WTC11 (cell line): ENCODE results near the gene SPACA5.

ENCODE experiments used
- ATF1 ChIP-seq: sonication (generic); formaldehyde crosslinking; IDR thresholded peaks from 2 replicates; pipeline ENCODE4 v1.8.1; 2023; ENCODE audit warnings: mild to moderate bottlenecking, moderate library complexity, missing genetic modification reagents
- CTCF ChIP-seq: fragments of 200-600 bp; IDR thresholded peaks from 2 replicates; pipeline ENCODE4 v1.8.0; 2022; ENCODE audit warnings: antibody characterized with exemption
- FOXP1 ChIP-seq: sonication (generic); formaldehyde crosslinking; IDR thresholded peaks from 2 replicates; pipeline ENCODE4 v1.8.0; 2022; ENCODE audit warnings: missing genetic modification reagents, mild to moderate bottlenecking, moderate library complexity, borderline replicate concordance
- KAT7 ChIP-seq: sonication (generic); formaldehyde crosslinking; IDR thresholded peaks from 2 replicates; pipeline ENCODE4 v1.8.1; 2023; ENCODE audit warnings: missing genetic modification reagents, mild to moderate bottlenecking, borderline replicate concordance
- MAX ChIP-seq: sonication (generic); formaldehyde crosslinking; IDR thresholded peaks from 2 replicates; pipeline ENCODE4 v1.8.0; 2022; ENCODE audit warnings: mild to moderate bottlenecking, missing genetic modification reagents
- NFE2L1 ChIP-seq: sonication (generic); formaldehyde crosslinking; IDR thresholded peaks from 2 replicates; pipeline ENCODE4 v1.8.1; 2023; ENCODE audit warnings: missing genetic modification reagents
- TEAD1 ChIP-seq: sonication (generic); formaldehyde crosslinking; IDR thresholded peaks from 2 replicates; pipeline ENCODE4 v1.8.0; 2022; ENCODE audit warnings: mild to moderate bottlenecking, missing genetic modification reagents
- ZNF121 ChIP-seq: sonication (generic); formaldehyde crosslinking; IDR thresholded peaks from 2 replicates; pipeline ENCODE4 v1.8.0; 2023; ENCODE audit warnings: missing genetic modification reagents
- ZNF263 ChIP-seq: sonication (generic); formaldehyde crosslinking; IDR thresholded peaks from 2 replicates; pipeline ENCODE4 v1.8.1; 2022; ENCODE audit warnings: low read depth, mild to moderate bottlenecking, moderate library complexity, missing genetic modification reagents
- ZNF423 ChIP-seq: fragments of 250-450 bp; sonication (Bioruptor Pico); IDR thresholded peaks from 2 replicates; pipeline ENCODE4 v2.1.2; 2022; ENCODE audit warnings: mild to moderate bottlenecking, moderate library complexity
- TF ChIP-seq, protein P1 (sequence below): sonication (generic); formaldehyde crosslinking; IDR thresholded peaks from 2 replicates; pipeline ENCODE4 v1.8.1; 2022; ENCODE audit warnings: missing genetic modification reagents, borderline replicate concordance

DNA sequence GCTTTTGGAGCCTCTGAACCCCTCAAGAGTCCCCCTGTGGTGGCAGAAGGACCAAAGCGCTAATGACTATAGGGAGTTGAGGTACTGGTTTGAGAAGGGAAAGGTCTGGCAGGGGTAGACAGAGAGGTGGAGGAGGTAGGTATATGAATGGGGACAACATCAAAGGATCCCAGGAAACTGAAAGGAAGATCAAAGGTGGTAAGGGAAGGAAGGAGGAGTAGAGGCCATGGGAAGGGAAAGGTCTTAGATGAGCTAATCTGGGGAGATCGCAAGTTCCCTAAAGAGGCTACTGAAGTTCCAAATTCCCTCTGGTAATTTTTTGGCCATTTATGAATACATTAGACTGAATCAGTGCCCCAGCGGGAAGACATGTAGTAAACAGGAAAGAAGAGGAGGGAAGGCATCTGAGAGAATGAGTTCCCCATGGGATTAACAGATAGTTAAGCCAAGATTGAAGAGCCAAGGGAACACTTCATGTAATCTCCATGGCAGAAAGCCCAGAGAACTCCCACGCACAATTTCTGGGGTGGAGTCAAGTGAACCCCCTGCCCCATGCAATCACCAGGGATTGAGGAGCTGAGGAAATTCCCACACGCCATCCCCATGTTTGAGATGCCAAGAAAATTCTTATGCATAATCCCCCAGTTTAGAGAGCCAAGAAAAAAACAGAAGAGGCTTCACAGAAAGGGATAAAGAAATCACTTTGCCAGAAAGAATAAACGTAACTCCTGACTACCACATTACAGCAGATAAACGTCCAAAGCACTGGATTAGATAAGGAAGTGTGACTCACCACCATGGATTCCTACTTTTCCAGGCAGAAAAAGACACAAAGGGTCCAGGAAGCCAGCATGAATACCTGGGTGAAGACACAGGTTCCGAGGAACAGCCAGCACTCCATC lies 38.9 kb downstream of the SPACA5 start:
- TF ChIP-seq CTCF: no peak
- TF ChIP-seq, protein P1, sequence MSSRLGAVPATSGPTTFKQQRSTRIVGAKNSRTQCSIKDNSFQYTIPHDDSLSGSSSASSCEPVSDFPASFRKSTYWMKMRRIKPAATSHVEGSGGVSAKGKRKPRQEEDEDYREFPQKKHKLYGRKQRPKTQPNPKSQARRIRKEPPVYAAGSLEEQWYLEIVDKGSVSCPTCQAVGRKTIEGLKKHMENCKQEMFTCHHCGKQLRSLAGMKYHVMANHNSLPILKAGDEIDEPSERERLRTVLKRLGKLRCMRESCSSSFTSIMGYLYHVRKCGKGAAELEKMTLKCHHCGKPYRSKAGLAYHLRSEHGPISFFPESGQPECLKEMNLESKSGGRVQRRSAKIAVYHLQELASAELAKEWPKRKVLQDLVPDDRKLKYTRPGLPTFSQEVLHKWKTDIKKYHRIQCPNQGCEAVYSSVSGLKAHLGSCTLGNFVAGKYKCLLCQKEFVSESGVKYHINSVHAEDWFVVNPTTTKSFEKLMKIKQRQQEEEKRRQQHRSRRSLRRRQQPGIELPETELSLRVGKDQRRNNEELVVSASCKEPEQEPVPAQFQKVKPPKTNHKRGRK (CRISPR knock-in tag): no peak
- no peak for TF ChIP-seq ATF1
- no peak for TF ChIP-seq NFE2L1 (CRISPR knock-in tag)
- no peak for TF ChIP-seq ZNF121 (CRISPR knock-in tag)
- no peak for TF ChIP-seq ZNF423
- TF ChIP-seq KAT7: no peak
- TF ChIP-seq FOXP1 (CRISPR knock-in tag): no peak
- TF ChIP-seq TEAD1 (CRISPR knock-in tag): no peak
- no peak for TF ChIP-seq ZNF263 (CRISPR knock-in tag)
- TF ChIP-seq MAX (CRISPR knock-in tag): no peak
